ENCODE data around the gene MMEL1. TPM values are rescaled to one million over a fixed set of nuclear protein-coding genes. Genes with fewer than 3 reads are reported as not detected.

The MMEL1 gene
- total and polyA plus RNA-seq, 2 of the 13 experiments (the other 11 are each of a cell fraction or from before 2014, with no cell fraction given), result 0.48 TPM; not detected in 1

DNA sequence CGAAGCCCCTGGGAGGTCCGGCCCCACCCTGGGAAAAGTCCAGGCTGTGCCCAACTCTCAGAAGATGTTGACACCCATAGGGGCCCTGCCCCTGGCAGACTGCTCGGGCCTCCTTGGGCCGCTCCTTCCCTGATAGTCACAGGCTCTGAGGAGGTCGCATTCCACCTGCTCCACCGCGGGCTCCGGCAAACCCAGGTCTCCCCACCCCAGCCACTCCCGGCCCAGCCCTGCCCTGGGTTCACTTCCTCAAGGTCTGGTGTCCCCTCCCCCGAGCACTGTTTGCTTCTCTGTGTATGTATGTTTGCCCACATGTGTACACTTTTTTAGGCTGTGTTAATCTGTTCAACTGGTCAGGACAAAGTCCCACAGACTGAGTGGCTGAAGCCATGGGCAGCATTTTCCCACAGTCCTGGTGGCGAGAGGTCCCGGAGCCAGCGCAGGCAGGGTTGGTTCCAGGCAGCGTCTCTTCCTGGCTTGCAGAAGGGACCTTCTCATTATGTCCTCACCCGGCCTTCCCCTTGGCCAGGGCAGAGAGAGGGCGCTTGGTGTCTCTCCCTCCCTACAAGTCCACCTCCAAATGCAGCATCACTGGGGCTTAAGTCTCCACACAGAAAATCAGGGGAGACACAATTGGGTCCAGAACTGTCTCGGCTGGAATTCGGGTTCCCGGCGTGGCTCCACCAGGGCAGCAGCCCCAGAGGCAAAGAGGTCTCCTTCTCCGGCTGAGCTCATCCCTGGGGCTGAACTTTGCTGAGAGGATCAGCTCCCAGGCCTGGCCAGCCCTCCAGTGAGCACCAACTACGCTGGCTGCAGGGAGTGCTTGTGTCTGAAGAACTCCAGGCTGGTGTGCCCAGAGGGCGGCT, 56.8 kb downstream of the MMEL1 start (continued):
- TF ChIP-seq, protein P1, sequence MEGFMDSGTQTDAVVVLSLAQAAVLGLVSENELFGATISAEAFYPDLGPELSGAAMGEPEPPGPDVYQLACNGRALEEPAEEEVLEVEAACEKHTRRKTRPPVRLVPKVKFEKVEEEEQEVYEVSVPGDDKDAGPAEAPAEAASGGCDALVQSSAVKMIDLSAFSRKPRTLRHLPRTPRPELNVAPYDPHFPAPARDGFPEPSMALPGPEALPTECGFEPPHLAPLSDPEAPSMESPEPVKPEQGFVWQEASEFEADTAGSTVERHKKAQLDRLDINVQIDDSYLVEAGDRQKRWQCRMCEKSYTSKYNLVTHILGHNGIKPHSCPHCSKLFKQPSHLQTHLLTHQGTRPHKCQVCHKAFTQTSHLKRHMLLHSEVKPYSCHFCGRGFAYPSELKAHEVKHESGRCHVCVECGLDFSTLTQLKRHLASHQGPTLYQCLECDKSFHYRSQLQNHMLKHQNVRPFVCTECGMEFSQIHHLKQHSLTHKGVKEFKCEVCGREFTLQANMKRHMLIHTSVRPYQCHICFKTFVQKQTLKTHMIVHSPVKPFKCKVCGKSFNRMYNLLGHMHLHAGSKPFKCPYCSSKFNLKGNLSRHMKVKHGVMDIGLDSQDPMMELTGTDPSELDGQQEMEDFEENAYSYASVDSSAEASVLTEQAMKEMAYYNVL (CRISPR knock-in tag; IDR thresholded peaks at IDR 0.05; ENCODE audit: borderline replicate concordance), result peak; percentile 46; the same call in 1 of the 2 replicates
- peak; percentile 43; the same call in 1 of the 2 replicates for TF ChIP-seq PHF8 (CRISPR knock-in tag; IDR thresholded peaks at IDR 0.05)
- no peak for TF ChIP-seq CHCHD3 (CRISPR knock-in tag; IDR thresholded peaks at IDR 0.05)
- 0 out of 2 replicates have a peak, but pooled peaks have one; percentile 53 for TF ChIP-seq ZSCAN31 (CRISPR knock-in tag; IDR thresholded peaks at IDR 0.05; ENCODE audit: low read depth)
- TF ChIP-seq, protein P2, sequence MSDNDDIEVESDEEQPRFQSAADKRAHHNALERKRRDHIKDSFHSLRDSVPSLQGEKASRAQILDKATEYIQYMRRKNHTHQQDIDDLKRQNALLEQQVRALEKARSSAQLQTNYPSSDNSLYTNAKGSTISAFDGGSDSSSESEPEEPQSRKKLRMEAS (IDR thresholded peaks at IDR 0.05), result peak; percentile 49; the same call in 1 of the 2 replicates
- TF ChIP-seq ZBTB21 (CRISPR knock-in tag; IDR thresholded peaks at IDR 0.05), result no peak

DNA sequence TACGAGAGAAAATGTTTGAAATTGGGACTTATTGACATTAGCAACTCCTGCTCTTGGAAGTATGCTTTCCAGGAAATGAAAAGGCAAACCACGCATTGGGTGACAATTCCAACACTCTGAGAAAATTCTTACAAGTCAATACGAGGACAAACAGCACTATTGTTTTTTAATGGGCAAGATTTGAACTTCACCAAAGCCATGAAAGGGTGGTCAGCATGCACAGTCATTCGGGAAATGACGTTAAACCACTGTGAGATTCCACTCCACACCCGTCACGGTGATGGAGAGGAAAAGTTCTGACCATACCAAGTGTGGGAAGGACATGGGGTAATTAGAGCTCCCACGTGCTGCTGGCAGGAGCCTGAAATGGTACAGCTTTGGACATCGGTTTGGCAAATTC, 58.5 kb downstream of the MMEL1 start:
- in situ Hi-C loops (cut with HindIII; ENCODE audit: extremely low pct_ligation_motif_present, low pct_unique_long_range_greater_than_20kb), result no loop called here
- CTCF ChIA-PET (ENCODE audit: low intra/inter-chr PET ratio, low total read pairs), result no interaction called here
- TF ChIP-seq, protein P3, sequence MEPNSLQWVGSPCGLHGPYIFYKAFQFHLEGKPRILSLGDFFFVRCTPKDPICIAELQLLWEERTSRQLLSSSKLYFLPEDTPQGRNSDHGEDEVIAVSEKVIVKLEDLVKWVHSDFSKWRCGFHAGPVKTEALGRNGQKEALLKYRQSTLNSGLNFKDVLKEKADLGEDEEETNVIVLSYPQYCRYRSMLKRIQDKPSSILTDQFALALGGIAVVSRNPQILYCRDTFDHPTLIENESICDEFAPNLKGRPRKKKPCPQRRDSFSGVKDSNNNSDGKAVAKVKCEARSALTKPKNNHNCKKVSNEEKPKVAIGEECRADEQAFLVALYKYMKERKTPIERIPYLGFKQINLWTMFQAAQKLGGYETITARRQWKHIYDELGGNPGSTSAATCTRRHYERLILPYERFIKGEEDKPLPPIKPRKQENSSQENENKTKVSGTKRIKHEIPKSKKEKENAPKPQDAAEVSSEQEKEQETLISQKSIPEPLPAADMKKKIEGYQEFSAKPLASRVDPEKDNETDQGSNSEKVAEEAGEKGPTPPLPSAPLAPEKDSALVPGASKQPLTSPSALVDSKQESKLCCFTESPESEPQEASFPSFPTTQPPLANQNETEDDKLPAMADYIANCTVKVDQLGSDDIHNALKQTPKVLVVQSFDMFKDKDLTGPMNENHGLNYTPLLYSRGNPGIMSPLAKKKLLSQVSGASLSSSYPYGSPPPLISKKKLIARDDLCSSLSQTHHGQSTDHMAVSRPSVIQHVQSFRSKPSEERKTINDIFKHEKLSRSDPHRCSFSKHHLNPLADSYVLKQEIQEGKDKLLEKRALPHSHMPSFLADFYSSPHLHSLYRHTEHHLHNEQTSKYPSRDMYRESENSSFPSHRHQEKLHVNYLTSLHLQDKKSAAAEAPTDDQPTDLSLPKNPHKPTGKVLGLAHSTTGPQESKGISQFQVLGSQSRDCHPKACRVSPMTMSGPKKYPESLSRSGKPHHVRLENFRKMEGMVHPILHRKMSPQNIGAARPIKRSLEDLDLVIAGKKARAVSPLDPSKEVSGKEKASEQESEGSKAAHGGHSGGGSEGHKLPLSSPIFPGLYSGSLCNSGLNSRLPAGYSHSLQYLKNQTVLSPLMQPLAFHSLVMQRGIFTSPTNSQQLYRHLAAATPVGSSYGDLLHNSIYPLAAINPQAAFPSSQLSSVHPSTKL (CRISPR knock-in tag; IDR thresholded peaks at IDR 0.05), result peak; percentile 37; the same call in 1 of the 2 replicates
- TF ChIP-seq, protein P4, sequence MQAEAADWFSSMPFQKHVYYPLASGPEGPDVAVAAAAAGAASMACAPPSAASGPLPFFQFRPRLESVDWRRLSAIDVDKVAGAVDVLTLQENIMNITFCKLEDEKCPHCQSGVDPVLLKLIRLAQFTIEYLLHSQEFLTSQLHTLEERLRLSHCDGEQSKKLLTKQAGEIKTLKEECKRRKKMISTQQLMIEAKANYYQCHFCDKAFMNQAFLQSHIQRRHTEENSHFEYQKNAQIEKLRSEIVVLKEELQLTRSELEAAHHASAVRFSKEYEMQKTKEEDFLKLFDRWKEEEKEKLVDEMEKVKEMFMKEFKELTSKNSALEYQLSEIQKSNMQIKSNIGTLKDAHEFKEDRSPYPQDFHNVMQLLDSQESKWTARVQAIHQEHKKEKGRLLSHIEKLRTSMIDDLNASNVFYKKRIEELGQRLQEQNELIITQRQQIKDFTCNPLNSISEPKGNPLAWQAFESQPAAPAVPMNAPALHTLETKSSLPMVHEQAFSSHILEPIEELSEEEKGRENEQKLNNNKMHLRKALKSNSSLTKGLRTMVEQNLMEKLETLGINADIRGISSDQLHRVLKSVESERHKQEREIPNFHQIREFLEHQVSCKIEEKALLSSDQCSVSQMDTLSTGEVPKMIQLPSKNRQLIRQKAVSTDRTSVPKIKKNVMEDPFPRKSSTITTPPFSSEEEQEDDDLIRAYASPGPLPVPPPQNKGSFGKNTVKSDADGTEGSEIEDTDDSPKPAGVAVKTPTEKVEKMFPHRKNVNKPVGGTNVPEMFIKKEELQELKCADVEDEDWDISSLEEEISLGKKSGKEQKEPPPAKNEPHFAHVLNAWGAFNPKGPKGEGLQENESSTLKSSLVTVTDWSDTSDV (CRISPR knock-in tag; IDR thresholded peaks at IDR 0.05), result no peak
- TF ChIP-seq FOXA3 (CRISPR knock-in tag; IDR thresholded peaks at IDR 0.05), result peak; percentile 46; the same call in 1 of the 2 replicates
- TF ChIP-seq RARA (CRISPR knock-in tag; IDR thresholded peaks at IDR 0.05), result peak; percentile 74
- no peak for TF ChIP-seq HOXA9 (CRISPR knock-in tag; IDR thresholded peaks at IDR 0.05; ENCODE audit: borderline replicate concordance)
- TF ChIP-seq ZMYM3 (CRISPR knock-in tag; IDR thresholded peaks at IDR 0.05), result no peak

More for the DNA sequence above, 58.5 kb downstream of the MMEL1 start:
- H3K27me3 ChIP-seq (ENCODE audit: control insufficient read depth in 1 of 2, insufficient read depth in 2 of 2, low read length in 2 of 2), result peaks cover 0 to 19% of the 10 kb centered on the region in 2 experiments; a peak in 2 of 5 replicates
- DNase-seq (ENCODE audit: low spot score), result no peak
- BruUV-seq (replicated peaks), result no TSS peak
- peaks cover 11% of the 10 kb centered on the region for H3K9me3 ChIP-seq (ENCODE audit: low read length)
- intact Hi-C loops (cut with micrococcal nuclease; ENCODE audit: unreplicated experiment), result no loop called here
- H3K36me3 ChIP-seq (replicated peaks in 1 of 2; ENCODE audit: control insufficient read depth in 1 of 2, insufficient read depth in 2 of 2, low read length in 2 of 2), result no peaks in the 10 kb centered on the region
- no peak overlapping the region for H2AFZ ChIP-seq (ENCODE audit: low read length)
- WGBS (ENCODE audit: low lambda C conversion rate), result 29% methylated on average over 9 of the region's 9 CpGs
- no peak for ATAC-seq
- H3K4me2 ChIP-seq (ENCODE audit: low read depth, low read length), result no peak overlapping the region
- POLR2A ChIA-PET, result no interaction called here
- FAIRE-seq, result no peak
- no peaks in the 10 kb centered on the region for H3K79me2 ChIP-seq (ENCODE audit: insufficient read depth, low read length)
- H4K20me1 ChIP-seq (ENCODE audit: insufficient read depth, low read length), result no peaks in the 10 kb centered on the region
- H3K27ac ChIP-seq (ENCODE audit: extremely low read length, insufficient read depth, low read length), result no peak overlapping the region
- H3K4me1 ChIP-seq (ENCODE audit: insufficient read depth, low read length), result peaks cover 83% of the 10 kb centered on the region
- H3K4me3 ChIP-seq (replicated peaks in 1 of 3; ENCODE audit: insufficient read depth in 1 of 3, low read depth in 2 of 3, low read length in 3 of 3), result no peak overlapping the region
- H3K9ac ChIP-seq (ENCODE audit: insufficient read depth, low read depth, low read length), result no peak overlapping the region

All from HepG2 (cell line).